Stromal cell of bone marrow (primary cell): Measurements from ENCODE around the gene KCNT2.
A peak's percentile ranks its signal among the peaks of the same experiment; 100 is the strongest.

Experiments
- DNase-seq: peaks from one replicate; pipeline ENCODE4 v3.0.0-alpha.2; 2012; ENCODE audit warnings: low read depth

The KCNT2 gene

DNA sequence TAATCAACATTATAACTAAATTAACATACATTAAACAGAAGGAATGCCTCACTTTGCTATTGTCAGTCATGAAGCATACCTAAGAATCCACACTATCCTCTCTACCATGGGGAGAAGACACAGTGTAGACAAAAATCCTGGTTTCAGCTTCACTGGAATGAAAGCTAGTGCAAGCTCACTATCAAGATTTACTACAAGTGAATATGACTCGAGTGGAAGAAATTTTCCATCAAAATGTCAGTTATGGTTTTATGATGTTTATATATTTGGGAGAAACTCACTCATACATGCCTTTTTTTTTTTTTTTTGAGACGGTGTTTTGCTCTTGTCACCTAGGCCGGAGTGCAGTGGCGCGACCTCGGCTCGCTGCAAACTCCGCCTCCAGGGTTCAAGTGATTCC lies 424.3 kb downstream of the KCNT2 start:
- DNase-seq = no peak

GRCh38 chr1:196181594-196181878 lies 426.7 kb downstream of the KCNT2 start:
- DNase-seq = no peak

DNA sequence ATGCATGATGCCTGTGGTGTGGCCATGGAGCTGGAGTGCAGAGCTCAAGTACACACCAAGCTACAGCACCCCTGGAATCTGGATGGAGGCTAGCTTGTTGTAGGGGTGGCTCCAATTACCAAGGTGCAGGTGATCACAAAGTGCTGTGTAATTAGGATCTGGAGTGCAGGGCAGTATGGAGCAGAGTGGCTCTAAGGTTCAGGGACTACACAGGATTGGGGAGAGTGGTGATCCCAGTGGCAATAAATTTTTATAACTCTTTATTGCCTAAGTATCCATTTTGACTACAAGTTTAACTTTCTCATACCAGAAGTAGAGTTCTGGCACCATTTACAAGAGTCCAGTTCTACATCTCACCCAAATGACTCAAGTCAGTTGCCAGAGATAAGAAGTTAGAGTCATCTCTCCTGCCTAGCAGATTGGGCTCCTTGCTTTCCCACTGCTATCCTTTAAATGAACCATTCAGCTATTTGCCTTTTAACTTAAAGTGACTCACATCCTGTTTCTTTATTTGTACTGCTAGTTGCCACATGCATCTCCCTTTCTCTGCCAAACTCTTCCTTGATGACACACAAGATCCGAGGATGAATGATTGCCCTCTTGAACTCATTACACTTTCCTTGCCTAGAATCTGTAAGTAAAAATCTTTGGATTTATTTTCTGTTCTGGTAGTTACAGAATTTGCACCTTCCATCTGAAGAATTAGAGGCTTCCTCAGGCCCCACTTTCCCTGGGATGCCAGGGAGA lies 427.2 kb downstream of the KCNT2 start:
- DNase-seq = peak; percentile 88

- peak; percentile 21 for DNase-seq
Measured at GRCh38 chr1:196178083-196178635, 430.1 kb downstream of the KCNT2 start.
